Measurements from ENCODE around the gene UBE2E1. TPM values are rescaled to one million over a fixed set of nuclear protein-coding genes. Genes with fewer than 3 reads are reported as not detected.

Gene UBE2E1
- total and polyA plus RNA-seq, 8 donors, result 89.1 to 214 (median 186) TPM

DNA sequence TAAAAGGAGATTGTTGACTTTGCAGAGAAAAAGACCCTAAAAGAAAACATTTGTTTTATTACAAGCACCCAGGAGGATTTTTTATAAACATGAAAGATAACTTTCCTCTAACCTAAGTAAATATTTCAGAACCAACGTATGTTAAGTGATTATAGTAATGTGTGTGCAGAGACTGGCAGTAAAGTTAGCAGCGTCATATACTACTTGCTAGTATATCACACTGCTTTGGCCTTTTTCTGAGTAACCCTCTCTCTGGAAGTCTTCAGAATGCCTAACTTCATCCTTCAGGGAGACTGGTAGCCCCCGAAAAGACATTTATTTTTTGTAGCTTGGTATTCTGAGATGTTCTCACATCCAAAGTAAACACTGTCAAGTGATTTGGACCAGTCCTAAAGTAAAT is 17.9 kb downstream of the UBE2E1 start:
- no peaks in the 10 kb centered on the region for H3K9me3 ChIP-seq
- no peaks in the 10 kb centered on the region for H3K36me3 ChIP-seq
- no peaks in the 10 kb centered on the region for H3K27me3 ChIP-seq
- H3K27ac ChIP-seq, result no peak overlapping the region
- intact Hi-C loops (cut with DNase I), result no loop called here
- no peak for DNase-seq
- TF ChIP-seq, protein P1, sequence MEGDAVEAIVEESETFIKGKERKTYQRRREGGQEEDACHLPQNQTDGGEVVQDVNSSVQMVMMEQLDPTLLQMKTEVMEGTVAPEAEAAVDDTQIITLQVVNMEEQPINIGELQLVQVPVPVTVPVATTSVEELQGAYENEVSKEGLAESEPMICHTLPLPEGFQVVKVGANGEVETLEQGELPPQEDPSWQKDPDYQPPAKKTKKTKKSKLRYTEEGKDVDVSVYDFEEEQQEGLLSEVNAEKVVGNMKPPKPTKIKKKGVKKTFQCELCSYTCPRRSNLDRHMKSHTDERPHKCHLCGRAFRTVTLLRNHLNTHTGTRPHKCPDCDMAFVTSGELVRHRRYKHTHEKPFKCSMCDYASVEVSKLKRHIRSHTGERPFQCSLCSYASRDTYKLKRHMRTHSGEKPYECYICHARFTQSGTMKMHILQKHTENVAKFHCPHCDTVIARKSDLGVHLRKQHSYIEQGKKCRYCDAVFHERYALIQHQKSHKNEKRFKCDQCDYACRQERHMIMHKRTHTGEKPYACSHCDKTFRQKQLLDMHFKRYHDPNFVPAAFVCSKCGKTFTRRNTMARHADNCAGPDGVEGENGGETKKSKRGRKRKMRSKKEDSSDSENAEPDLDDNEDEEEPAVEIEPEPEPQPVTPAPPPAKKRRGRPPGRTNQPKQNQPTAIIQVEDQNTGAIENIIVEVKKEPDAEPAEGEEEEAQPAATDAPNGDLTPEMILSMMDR (IDR thresholded peaks at IDR 0.05), result no peak
- no peak overlapping the region for H3K4me3 ChIP-seq
- no peak for ATAC-seq
- peaks cover 0 to 44% of the 10 kb centered on the region in 2 donors for H3K4me1 ChIP-seq

DNA sequence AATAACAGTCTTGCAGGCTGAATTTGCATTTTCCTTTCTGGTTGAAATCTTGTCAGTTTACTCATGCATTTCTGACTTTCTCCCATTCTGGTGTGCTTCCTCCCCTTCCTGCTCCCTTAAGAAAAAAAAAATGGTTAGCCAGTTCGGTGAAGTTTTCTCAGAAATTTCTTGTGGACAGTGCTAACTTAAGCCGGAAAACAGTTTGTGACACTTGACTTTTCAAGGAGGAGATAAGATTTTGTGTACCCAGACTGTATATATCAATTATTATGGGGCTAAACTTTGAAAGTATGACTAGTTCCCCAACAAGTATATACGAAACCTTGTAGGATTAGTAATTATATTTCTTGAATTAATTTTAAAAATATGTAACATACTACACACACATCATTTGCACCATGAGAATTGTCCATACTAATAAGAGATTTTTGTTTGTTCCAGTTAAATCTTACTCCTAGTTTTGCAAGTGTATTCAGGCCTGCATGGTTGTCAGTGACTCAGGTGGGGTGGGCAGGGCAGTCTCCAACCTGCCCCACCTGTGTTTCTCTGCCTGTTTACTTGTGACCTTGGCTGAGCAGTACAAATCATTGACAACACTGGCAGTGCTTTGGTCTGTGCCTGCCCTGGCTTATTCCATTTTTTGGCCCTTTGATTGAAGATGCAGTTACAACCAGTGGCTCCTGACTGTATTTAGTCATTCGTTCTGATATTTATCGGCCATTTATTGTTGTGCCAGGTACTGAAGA is 19.1 kb downstream of the UBE2E1 start:
- ATAC-seq (peak; percentile 75), DNase-seq (no peak)
- H3K27ac ChIP-seq, result no peak overlapping the region
- H3K36me3 ChIP-seq, result no peaks in the 10 kb centered on the region
- H3K9me3 ChIP-seq, result no peaks in the 10 kb centered on the region
- TF ChIP-seq, protein P1 (IDR thresholded peaks at IDR 0.05), result no peak
- intact Hi-C loops (cut with DNase I), result no loop called here
- H3K4me1 ChIP-seq, result peaks cover 0 to 39% of the 10 kb centered on the region in 2 donors
- no peaks in the 10 kb centered on the region for H3K27me3 ChIP-seq
- no peak overlapping the region for H3K4me3 ChIP-seq

DNA sequence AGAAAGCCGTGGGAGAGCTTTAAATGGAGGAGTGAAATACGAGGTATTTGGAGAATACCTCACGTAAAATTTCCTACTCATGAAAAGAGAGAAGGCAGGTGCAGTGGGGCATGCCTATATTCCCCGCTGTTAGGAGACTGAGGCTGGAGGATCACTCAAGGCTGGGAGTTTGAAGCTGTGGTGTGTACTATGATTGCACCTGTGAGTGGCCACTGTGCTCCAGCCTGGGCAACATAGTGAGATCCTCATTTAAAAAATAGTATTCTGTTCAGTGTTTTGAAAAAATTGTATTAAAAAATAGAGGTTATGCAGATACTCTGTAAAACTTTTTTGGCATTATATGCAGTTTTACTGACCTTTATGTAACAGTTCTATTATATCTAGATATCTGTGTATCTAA is 20.0 kb downstream of the UBE2E1 start:
- Histone ChIP-seq H3K4me1 (peaks cover 0 to 48% of the 10 kb centered on the region in 2 donors), H3K36me3 (no peaks in the 10 kb centered on the region), H3K27ac (no peak overlapping the region), H3K4me3 (no peak overlapping the region), H3K27me3 (no peaks in the 10 kb centered on the region), H3K9me3 (no peaks in the 10 kb centered on the region)
- no peak for ATAC-seq
- DNase-seq, result no peak
- TF ChIP-seq, protein P1 (IDR thresholded peaks at IDR 0.05), result no peak
- intact Hi-C loops (cut with DNase I), result no loop called here

DNA sequence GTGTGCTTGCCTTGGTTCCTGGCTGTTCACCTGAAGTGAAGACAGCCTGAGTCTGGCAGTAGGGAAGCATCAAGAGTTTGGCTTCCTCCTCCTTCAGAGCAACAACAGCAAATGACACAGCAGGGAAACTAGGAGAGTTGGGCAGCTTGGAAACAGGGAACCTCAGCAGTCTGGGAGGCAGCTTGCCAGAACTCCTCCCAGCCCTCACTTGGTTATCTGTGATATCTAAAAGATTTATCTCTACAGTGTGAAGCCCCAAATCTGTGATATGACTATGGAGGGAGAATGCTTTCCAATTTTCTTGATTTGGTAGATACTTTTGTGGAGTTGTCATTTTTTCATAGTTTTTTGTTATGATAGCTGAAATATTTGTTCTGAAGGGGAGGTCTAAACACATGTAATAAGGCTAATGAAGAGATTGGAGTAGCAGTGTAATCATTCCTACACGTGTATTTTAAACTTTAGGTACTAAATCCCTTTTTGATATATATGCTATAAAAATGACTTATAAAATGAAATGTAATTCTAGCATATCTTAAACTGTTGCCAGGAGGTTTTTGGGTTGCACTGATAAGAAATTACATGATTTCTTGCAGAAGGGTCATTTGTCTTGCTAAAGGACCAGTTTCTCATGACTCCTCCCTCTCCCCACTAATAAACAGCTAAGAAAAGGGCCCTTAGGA is 20.8 kb downstream of the UBE2E1 start:
- no peaks in the 10 kb centered on the region for H3K36me3 ChIP-seq
- H3K4me3 ChIP-seq, result no peak overlapping the region
- DNase-seq (no peak), ATAC-seq (peak; percentile 45)
- H3K27ac ChIP-seq, result no peak overlapping the region
- H3K9me3 ChIP-seq, result no peaks in the 10 kb centered on the region
- no peaks in the 10 kb centered on the region for H3K27me3 ChIP-seq
- intact Hi-C loops (cut with DNase I), result no loop called here
- TF ChIP-seq, protein P1 (IDR thresholded peaks at IDR 0.05), result no peak
- H3K4me1 ChIP-seq, result peaks cover 0 to 52% of the 10 kb centered on the region in 2 donors

DNA sequence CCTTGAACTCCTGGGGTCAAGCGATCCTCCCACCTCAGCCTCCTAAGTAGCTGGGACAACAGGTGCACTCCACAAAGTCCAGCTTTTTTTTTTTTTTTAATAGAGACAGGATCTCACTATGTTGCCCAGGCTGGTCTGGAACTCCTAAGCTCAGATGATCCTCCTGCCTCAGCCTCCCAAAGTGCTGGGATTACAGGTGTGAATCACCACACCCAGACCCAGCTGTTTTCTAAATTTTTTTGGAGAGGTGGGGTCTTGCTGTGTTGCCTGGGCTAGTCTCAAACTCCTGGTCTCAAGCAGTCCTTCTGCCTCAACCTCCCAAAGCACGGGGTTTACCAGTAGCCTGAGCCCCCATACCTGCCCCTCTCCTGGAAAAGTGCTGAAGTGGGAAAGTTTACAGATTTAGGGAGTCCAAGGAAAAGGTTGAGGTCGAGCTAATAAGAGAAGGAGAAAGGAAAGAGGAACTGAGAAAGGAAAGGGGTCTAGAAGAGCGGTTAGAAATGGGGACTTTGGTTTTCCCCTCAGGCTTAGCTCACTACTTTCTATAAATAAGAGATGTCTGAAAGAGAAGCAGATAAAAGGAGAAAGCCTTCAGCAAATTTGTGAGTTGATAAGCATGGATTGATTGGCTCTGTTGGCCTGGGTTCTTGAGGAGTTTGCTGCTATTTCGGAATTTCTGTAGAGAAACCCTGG is 23.6 kb downstream of the UBE2E1 start:
- TF ChIP-seq, protein P1 (IDR thresholded peaks at IDR 0.05), result no peak
- no peak overlapping the region for H3K27ac ChIP-seq
- DNase-seq, result no peak
- intact Hi-C loops (cut with DNase I), result no loop called here
- no peaks in the 10 kb centered on the region for H3K9me3 ChIP-seq
- no peak for ATAC-seq
- H3K4me3 ChIP-seq, result no peak overlapping the region
- H3K27me3 ChIP-seq, result no peaks in the 10 kb centered on the region
- peaks cover 4 to 49% of the 10 kb centered on the region in 2 donors for H3K4me1 ChIP-seq
- no peaks in the 10 kb centered on the region for H3K36me3 ChIP-seq

Data from left lung (tissue), 10 donors.